NT2/D1 (cell line): ENCODE results near the gene SELENBP1.
"Not testable (repeated sequence)": the region's sequence is repeated elsewhere in the genome, so short reads cannot be mapped to it uniquely, and the experiment has no call there.

Experiments
- DNase-seq: peaks from one replicate; pipeline ENCODE4 v3.0.0-alpha.2; 2011; ENCODE audit warnings: low read depth, low spot score
- H3K27me3 ChIP-seq: 2 replicates; pipeline ENCODE4 v1.6.0; 2011; ENCODE audit warnings: mild to moderate bottlenecking; ENCODE audit not compliant: insufficient read length, insufficient read depth
- H3K36me3 ChIP-seq: 2 replicates; pipeline ENCODE4 v1.6.1; 2011; ENCODE audit warnings: mild to moderate bottlenecking, low read length, mixed read lengths; ENCODE audit not compliant: insufficient read depth, insufficient read length
- H3K4me1 ChIP-seq: 2 replicates; pipeline ENCODE4 v1.5.1; 2011; ENCODE audit not compliant: insufficient read depth, insufficient read length
- H3K4me3 ChIP-seq: 2 replicates; pipeline ENCODE4 v1.5.1; 2011; ENCODE audit warnings: low read depth; ENCODE audit not compliant: insufficient read length
- H3K9ac ChIP-seq: 2 replicates; pipeline ENCODE4 v1.6.0; 2011; ENCODE audit warnings: low read depth; ENCODE audit not compliant: insufficient read length
- H3K9me3 ChIP-seq: 2 replicates; pipeline ENCODE4 v1.5.1; 2011; ENCODE audit warnings: mild to moderate bottlenecking, low read length; ENCODE audit not compliant: insufficient read depth
- SUZ12 ChIP-seq: IDR thresholded peaks from 2 replicates; pipeline ENCODE4 v1.6.1; 2011; ENCODE audit not compliant: insufficient read length, insufficient read depth; ENCODE audit errors: extremely low read depth
- YY1 ChIP-seq: IDR thresholded peaks from 2 replicates; pipeline ENCODE4 v1.6.1; 2011; ENCODE audit not compliant: insufficient read length, insufficient read depth
- ZNF274 ChIP-seq: IDR thresholded peaks from 2 replicates; pipeline ENCODE4 v1.6.1; 2011; ENCODE audit warnings: mild to moderate bottlenecking, low read depth, low read length

Gene SELENBP1

GRCh38 chr1:151352021-151352718 lies 20.3 kb downstream of the SELENBP1 start:
- Histone ChIP-seq H3K9ac (no peak overlapping the region), H3K4me1 (peaks cover 4% of the 10 kb centered on the region), H3K4me3 (no peak overlapping the region), H3K27me3 (no peaks in the 10 kb centered on the region), H3K36me3 (no peaks in the 10 kb centered on the region), H3K9me3 (peaks cover 20% of the 10 kb centered on the region)
- no peak for DNase-seq
- TF ChIP-seq SUZ12 (no peak), ZNF274 (no peak), YY1 (no peak)

GRCh38 chr1:151350323-151350722 lies 22.2 kb downstream of the SELENBP1 start:
- H3K4me1 ChIP-seq: peaks cover 12% of the 10 kb centered on the region
- not testable (repeated sequence) for DNase-seq, H3K4me3 ChIP-seq, H3K27me3 ChIP-seq, H3K36me3 ChIP-seq, H3K9ac ChIP-seq
- H3K9me3 ChIP-seq: peaks cover 20% of the 10 kb centered on the region

- peak overlapping the region; percentile 71 for H3K9ac ChIP-seq
- peaks cover 20% of the 10 kb centered on the region for H3K9me3 ChIP-seq
- no peaks in the 10 kb centered on the region for H3K27me3 ChIP-seq
- TF ChIP-seq ZNF274: no peak
- no peak for TF ChIP-seq YY1
- no peak for TF ChIP-seq SUZ12
- peaks cover 32% of the 10 kb centered on the region for H3K36me3 ChIP-seq
- peaks cover 12% of the 10 kb centered on the region for H3K4me1 ChIP-seq
- no peak for DNase-seq
- H3K4me3 ChIP-seq: peak overlapping the region; percentile 51
These were observed 24.8 kb downstream of the SELENBP1 start for GRCh38 chr1:151347523-151348246.

- peak within 1 kb of the TSS; percentile 86 for H3K4me3 ChIP-seq
- H3K36me3 ChIP-seq: peaks cover 39% of the 10 kb centered on the region
- peaks cover 12% of the 10 kb centered on the region for H3K4me1 ChIP-seq
- no peaks in the 10 kb centered on the region for H3K27me3 ChIP-seq
- peak within 1 kb of the TSS; percentile 94 for H3K9ac ChIP-seq
- peak; percentile 100 for DNase-seq
- peaks cover 12% of the 10 kb centered on the region for H3K9me3 ChIP-seq
- TF ChIP-seq SUZ12 (no peak), YY1 (no peak), ZNF274 (no peak)
These were observed 25.6 kb downstream of the SELENBP1 start, which contains the start of gene RFX5 for GRCh38 chr1:151346769-151347522. RFX5 (minus strand) TSS chr1:151347252; CDS start chr1:151346320, 932 bp downstream.

GRCh38 chr1:151346082-151346768 lies 26.3 kb downstream of the SELENBP1 start:
- no peaks in the 10 kb centered on the region for H3K27me3 ChIP-seq
- DNase-seq: no peak
- TF ChIP-seq ZNF274 (no peak), SUZ12 (no peak), YY1 (no peak)
- peaks cover 5% of the 10 kb centered on the region for H3K9me3 ChIP-seq
- H3K4me3 ChIP-seq: peak overlapping the region; percentile 86
- peaks cover 42% of the 10 kb centered on the region for H3K36me3 ChIP-seq
- H3K4me1 ChIP-seq: peaks cover 12% of the 10 kb centered on the region
- peak overlapping the region; percentile 94 for H3K9ac ChIP-seq

GRCh38 chr1:151344291-151344690 lies 28.2 kb downstream of the SELENBP1 start:
- no peak for TF ChIP-seq SUZ12
- no peak for TF ChIP-seq YY1
- no peak for TF ChIP-seq ZNF274
- H3K36me3 ChIP-seq: peaks cover 42% of the 10 kb centered on the region
- no peaks in the 10 kb centered on the region for H3K27me3 ChIP-seq
- H3K9ac ChIP-seq: no peak overlapping the region
- H3K9me3 ChIP-seq: no peaks in the 10 kb centered on the region
- H3K4me3 ChIP-seq: no peak overlapping the region
- H3K4me1 ChIP-seq: peaks cover 12% of the 10 kb centered on the region
- DNase-seq: no peak
